Measurements from ENCODE around the gene PAIP2B. TPM values are rescaled to one million over a fixed set of nuclear protein-coding genes. Genes with fewer than 3 reads are reported as not detected.
"Not testable (repeated sequence)": the region's sequence is repeated elsewhere in the genome, so short reads cannot be mapped to it uniquely, and the experiment has no call there.

PAIP2B gene
- total RNA-seq, 1 experiment from 2014 or later = 1.7 TPM

DNA sequence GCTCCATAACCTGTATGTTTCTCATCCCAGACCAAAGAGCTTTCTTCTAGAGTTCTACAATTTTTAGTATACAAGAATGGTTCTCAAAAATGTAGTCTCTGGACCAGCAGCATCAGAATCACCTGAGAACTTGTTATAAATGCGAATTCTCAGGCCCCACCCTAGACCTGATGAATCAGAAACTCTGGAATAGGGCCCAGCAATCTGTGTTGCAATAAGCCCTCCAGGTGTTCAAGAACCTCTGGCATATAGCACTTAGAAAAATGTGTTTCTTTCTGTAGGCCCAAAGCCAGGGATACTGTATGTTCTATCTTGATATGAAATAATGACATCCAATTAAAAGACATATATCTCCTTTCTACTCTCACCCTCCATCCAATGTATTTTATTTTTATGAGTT lies 10.4 kb downstream of the PAIP2B start:
- DNase-seq (ENCODE audit: low spot score) = no peak

DNA sequence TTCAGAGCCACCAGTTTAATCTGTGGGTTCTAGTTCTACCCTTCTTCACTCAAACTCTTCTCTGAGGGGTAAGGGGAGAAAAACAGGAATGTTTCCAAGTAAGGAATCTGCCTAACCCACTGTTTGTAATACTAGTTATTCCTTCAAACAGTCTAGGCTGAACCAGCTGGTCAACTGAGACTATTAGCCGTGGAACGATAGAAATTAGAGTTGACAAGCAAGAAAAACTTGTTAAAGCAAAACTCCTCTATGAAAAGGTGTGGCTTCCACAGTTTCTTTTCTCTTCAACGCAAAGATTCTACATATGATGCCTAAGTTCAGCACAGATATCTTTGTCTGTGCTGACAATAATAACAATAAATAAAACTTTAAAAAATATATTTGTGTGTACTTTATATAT lies 11.5 kb downstream of the PAIP2B start:
- DNase-seq (ENCODE audit: low spot score) = no peak

DNA sequence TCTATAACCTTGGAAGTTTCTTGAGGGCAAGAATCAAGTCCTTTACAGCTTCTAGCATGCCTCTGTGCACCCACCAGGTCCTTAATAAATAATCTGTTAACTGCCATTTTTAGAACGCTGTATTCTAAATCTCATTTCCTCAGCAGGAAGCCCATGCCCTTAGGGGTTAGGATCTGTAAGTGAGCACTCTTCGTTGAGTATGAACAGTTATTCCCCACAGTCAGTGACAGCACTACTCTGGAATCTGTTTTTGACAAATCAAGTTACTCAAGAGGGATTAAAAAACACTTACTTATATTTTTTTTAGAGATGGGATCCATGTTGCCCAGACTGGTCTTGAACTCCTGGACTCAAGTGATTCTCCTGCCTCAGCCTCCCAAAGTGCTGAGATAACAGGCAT lies 14.6 kb downstream of the PAIP2B start:
- DNase-seq (ENCODE audit: low spot score) = no peak

DNA sequence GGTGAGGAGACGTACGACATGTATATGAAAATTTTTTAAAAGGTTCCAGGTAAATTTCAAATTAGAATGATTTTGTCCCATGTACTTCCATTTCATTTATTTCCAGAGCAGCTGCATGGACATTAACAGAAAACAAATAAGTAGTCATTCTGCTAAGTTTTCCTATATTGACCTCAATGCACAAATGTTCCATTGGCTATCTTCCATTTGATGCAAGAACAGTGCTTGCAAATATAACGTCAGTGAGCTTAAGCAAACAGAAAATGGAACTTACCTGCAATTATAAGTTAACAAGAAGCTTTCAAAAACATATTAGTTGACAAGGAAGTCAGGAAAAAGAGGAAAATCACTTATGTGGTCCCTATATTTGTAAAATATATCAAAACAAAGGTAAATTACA lies 16.6 kb downstream of the PAIP2B start:
- no peak for DNase-seq (ENCODE audit: low spot score)

DNA sequence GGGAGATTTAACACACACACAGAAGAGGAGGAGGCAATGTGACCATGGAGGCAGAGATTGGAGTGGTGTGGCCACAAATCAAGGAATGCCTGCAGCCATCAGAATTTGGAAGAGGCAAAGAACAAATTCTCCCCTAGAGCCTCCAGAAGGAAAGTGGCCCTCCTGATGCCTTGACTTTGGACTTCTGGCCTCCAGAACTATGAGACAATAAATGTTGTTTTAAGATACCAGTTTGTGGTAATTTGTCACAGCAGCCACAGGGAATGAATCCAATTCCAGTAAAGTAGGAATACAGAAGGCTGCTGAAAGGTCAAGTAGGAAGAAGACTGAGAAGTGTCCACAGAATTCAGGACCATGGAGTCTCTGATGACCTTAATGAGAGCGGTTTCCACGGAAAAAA lies 18.1 kb downstream of the PAIP2B start:
- no peak for DNase-seq (ENCODE audit: low spot score)

- DNase-seq (ENCODE audit: low spot score) = no peak
These were observed 19.3 kb downstream of the PAIP2B start for GRCh38 chr2:71207601-71208000.

DNA sequence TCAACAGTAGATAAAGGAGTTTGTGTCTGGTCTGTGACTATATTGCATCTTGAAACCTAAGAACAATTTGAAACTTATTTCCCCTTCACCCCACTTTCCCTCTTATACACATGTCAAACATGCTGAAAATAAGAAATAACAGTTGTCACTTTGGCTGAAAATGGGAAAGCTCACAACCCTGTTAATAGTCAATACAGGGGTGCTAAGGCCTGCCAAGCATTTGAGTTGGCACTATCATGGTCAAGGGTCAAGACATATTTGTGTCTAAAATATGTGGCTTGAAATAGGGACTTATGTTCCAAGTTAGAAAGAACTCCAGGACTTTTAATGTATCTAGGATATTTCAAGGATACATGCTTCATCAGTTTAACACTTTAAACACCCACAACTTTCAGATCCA lies 20.6 kb downstream of the PAIP2B start:
- no peak for DNase-seq (ENCODE audit: low spot score)

GRCh38 chr2:71191570-71191943 lies 35.3 kb downstream of the PAIP2B start:
- no peak for DNase-seq (ENCODE audit: low spot score)

DNA sequence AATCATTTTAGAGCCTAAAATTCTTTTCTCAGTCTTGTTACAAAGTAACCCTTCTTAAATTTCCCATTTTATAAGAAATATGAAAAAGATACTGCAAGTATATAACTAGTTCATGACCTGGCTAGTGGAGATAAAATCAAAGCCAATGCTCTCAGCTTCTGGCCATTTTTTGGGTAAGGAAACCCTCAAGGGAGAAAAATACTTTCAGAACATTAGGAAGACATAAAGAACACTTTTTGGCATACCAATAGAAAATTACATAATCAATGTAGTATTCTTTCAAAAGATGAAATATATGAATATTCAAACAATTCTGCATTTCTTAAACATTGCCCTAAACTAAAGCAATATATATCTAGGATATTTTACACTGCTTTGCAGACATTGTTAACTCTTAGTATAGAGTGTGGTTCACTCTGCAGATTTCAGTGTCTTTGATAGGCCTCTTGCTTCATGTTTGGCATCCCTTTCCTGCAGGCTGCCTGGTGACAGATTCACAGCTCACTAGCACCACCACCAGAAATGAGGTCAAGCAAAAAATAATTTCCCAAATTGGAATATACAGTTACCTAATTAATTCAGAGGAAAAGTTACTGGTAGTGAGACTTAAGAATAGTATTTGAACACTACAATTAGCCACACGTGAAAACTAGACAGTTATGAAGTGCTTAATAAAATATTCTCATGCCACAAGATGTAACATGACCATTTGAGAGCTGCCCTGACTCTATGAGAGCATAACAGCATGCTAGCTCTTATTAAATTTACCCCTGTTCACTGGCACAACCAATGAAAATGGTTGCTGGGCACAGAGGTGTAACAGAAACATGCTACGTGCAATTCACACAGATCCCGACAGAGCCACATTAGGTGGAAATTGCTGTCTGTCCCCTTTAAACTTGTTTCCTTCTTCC lies 36.0 kb downstream of the PAIP2B start:
- no peak for DNase-seq (ENCODE audit: low spot score)

DNA sequence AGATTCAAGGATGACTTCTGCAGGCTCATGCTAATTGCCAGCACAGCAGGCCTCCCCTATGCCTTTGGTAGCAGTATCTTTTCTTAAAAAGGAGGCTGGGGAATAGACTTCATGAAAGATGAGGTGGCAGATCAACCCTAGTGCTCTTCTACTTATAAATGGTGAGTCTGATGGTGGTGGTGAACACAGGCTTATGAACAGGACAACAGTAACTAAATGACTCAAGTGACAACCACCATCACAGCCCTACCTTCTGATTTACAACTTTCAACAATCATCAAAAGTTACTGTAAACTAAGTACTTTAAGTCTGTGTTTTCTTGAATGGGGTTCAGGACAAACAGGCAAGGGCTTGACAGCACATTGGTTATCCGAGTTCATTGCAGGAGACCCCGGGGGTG lies 39.3 kb downstream of the PAIP2B start:
- no peak for DNase-seq (ENCODE audit: low spot score)

- DNase-seq (ENCODE audit: low spot score) = no peak
These were observed 39.9 kb downstream of the PAIP2B start for GRCh38 chr2:71186973-71187372.

DNA sequence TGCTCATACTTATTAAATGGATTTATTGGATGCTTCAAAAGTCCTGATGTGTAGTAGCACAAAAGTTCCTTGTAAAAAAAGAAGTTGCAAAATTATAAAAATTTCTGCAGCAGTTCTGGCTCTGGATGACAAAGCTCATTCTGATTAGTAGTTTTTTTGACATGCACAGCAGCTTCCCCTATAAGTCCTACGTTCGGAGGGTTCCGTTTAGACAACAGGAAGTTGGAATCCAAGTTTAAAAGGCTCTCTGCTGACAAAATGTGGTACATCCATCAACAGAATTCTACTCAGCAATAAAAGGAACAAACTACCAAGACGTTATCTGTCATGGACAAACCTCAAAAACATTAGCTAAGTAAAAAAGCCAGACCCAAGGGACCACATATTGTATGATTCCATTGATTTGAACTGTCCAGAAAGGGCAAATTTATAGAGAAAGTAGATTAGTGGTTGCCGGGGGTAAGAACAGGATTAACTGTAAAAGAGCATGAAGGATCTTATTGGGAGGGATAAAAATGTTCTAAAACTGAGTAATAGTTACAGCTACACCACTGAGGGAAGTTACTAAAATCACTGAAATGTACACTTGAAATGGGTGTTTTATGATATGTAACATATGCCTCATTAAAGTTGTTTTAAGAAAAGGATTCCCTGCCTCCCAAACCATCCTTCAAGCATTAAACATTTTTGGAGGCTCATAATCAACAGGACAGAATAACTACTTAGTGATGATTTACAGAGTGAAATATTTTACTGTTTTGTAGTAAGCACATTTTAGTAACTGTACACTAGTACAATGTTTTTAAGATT lies 43.4 kb downstream of the PAIP2B start:
- not testable (repeated sequence) for DNase-seq (ENCODE audit: low spot score)

DNA sequence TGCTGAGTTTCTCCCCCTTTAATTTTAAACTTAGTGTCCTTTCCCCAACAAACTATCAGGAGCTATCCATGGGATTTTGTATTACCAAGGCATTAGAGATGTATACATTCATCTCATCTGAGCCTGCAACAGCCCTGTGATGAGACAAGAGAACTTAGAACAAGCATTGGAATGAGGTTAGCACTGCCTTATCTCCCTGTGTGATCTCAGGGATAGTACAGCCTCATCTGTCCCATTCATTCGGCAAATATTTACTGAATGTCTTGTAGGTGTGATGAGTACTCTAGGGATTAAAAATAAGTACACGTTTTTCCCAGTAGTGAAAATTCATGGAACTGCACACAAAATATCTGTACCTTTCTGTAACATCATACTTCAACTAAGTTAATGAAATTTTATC lies 45.6 kb downstream of the PAIP2B start:
- DNase-seq (ENCODE audit: low spot score) = no peak

DNA sequence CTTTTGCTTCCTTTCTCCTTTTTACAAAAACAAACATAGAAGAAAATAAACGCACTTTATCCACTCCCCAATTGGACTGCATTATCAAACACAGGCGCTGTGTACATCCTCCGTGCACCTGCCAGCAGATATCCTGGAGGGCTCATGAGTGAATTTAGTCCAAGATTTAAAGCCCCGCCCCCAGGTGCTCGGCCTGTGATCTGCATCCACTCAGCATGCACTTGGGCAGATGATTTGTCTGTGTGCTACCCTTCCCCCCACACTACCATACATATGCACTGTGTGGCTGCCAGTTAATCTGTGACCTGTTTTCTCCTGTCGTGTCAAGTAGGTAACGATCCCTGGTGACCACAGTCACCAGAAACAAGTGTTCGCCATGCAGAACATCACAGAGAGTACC lies 48.1 kb downstream of the PAIP2B start:
- not testable (repeated sequence) for DNase-seq (ENCODE audit: low spot score)

DNA sequence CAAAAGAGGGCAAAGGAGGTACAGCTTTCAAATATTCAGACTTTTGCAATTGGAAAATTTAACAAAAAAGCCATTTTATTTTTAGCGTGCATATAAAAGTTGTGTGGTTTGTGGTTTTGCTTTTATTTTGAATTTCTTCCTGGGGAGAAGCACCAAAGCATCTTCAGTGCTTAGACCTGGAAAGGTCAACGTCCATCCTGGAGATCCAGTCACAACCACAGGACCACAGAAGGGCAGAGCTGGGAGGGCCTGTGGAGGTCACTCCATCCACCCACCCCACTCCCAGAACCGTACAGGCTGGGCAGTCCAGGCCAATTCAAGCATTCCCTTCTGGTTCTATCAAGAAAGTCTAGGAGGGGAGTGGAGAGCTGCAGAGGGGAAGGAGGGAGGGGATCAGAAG lies 52.7 kb downstream of the PAIP2B start:
- DNase-seq (ENCODE audit: low spot score) = no peak

- DNase-seq (ENCODE audit: low spot score) = no peak
These were observed 53.8 kb downstream of the PAIP2B start for GRCh38 chr2:71173096-71173495.

DNA sequence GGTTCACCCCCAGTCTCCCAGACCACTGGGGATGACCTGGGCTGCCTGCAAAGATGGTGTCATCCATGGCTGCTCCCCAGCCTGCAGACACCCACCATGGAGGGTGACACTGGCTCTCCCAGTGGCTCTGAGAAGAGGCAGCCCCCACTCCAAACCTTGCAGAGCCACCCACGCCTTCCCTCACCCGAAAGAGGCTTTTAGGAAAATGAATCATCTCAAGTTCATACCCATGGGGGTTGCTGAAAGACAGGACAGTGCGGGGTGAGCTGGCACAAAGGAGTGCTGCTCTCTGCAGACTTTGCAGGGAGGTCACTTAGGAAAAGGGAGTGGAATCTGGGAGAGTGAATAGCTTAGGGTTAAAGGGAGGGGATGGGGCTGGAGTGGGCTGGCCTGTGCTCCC lies 60.1 kb downstream of the PAIP2B start:
- DNase-seq (ENCODE audit: low spot score) = no peak

DNA sequence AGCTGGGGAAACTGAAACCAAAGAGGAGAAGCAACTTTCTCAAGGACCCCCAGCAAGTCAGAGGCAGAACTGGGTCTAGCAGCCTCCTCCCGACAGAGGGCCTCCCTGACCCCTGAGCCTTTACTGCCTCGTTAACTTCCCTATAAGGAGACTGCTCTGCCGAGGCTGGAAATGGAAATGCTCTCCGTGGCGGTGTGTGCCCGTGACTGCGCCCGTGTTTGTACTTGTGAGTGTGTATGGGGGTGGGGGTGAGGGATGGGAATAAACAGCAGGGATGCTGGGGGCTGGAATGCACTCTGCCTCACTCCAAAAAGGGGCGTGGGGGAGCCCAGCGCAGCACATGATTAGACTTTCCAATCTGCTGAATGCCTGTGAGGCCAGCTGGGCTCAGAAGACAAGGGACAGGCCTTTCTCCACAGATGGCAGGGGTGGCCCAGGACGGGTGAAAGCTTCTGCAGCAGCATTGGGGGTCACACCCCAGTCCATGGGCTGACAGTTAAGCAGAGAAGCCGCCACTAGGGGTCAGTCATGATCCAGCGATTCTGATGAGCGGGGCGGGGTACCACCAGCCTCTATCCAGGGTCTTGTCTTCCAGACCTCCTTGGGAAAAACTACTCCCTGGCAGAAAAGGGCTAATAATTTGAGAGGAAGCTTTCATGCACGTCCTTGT lies 69.6 kb downstream of the PAIP2B start:
- no peak for DNase-seq (ENCODE audit: low spot score)

DNA sequence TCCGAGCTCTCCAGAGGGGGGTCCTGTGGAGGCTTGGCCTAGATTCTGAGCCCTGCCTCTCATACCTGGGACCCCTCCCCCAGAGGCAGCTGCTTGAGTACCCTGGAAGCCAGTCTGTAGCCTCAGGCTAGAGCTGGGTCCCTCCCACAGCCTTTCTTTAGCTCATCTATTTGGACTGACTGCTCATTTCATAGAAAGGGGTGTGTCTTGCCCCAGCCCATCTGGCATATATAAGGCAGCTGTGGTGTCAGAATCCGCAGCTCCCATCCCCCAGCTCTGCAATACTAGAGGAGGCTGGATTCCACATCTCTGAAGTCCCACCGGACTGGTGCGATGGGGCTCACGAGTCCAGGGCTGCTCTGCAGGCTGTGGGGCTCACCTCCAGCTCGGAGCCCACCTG lies 70.3 kb downstream of the PAIP2B start:
- DNase-seq (ENCODE audit: low spot score) = no peak

- DNase-seq (ENCODE audit: low spot score) = no peak
These were observed 71.1 kb downstream of the PAIP2B start for GRCh38 chr2:71155846-71156245.

GRCh38 chr2:71154798-71155197 lies 72.1 kb downstream of the PAIP2B start:
- no peak for DNase-seq (ENCODE audit: low spot score)

GRCh38 chr2:71154279-71154678 lies 72.6 kb downstream of the PAIP2B start:
- no peak for DNase-seq (ENCODE audit: low spot score)

Measured in H4 (cell line).